ENCODE results near the gene ZNF518B. TPM values are rescaled to one million over a fixed set of nuclear protein-coding genes. Genes with fewer than 3 reads are reported as not detected.

Gene ZNF518B
- total RNA-seq, 1 experiment from 2014 or later, result 18.4 TPM

GRCh38 chr4:10455133-10455532 is 2.1 kb downstream of the ZNF518B start (continued):
- TF ChIP-seq MYBL2 (CRISPR knock-in tag; IDR thresholded peaks at IDR 0.05) (no peak), SP1 (CRISPR knock-in tag; conservative IDR thresholded peaks at IDR 0.05) (no peak)

GRCh38 chr4:10454726-10455125 is 2.5 kb downstream of the ZNF518B start:
- ATAC-seq (no peak), DNase-seq (ENCODE audit: low spot score) (no peak)
- Mint-ChIP-seq H3K27ac (peak overlapping the region; percentile 5; the same call in 1 of the 2 replicates), H3K4me1 (peaks cover 32% of the 10 kb centered on the region), H3K9me3 (no peaks in the 10 kb centered on the region), H3K36me3 (peaks cover 43% of the 10 kb centered on the region), H3K4me3 (peak overlapping the region; percentile 85; the same call in 1 of the 2 replicates), H3K27me3 (ENCODE audit: low read depth) (peaks cover 51% of the 10 kb centered on the region)
- POLR2A ChIA-PET, result no interaction called here
- TF ChIP-seq MLX (CRISPR knock-in tag; IDR thresholded peaks at IDR 0.05) (no peak), ZBTB21 (CRISPR knock-in tag; IDR thresholded peaks at IDR 0.05; ENCODE audit: borderline replicate concordance) (no peak), ZNF121 (CRISPR knock-in tag; IDR thresholded peaks at IDR 0.05) (no peak), NR3C1 (CRISPR knock-in tag; conservative IDR thresholded peaks at IDR 0.05; ENCODE audit: low read depth) (no peak), NR1H2 (CRISPR knock-in tag; IDR thresholded peaks at IDR 0.05) (no peak), ATF2 (CRISPR knock-in tag; IDR thresholded peaks at IDR 0.05; ENCODE audit: borderline replicate concordance, low read depth) (no peak), FOXJ3 (CRISPR knock-in tag; IDR thresholded peaks at IDR 0.05; ENCODE audit: borderline replicate concordance) (no peak), KAT7 (CRISPR knock-in tag; IDR thresholded peaks at IDR 0.05; ENCODE audit: borderline replicate concordance) (no peak), FOXP4 (CRISPR knock-in tag; IDR thresholded peaks at IDR 0.05) (no peak)
- CTCF ChIA-PET, result no interaction called here

- POLR2A ChIA-PET, result no interaction called here
- Mint-ChIP-seq H3K4me3 (no peak overlapping the region), H3K9me3 (no peaks in the 10 kb centered on the region), H3K4me1 (peaks cover 32% of the 10 kb centered on the region), H3K36me3 (peaks cover 43% of the 10 kb centered on the region), H3K27ac (no peak overlapping the region), H3K27me3 (ENCODE audit: low read depth) (peaks cover 45% of the 10 kb centered on the region)
- CTCF ChIA-PET, result no interaction called here
- DNase-seq (ENCODE audit: low spot score) (no peak), ATAC-seq (no peak)
- TF ChIP-seq MLX (CRISPR knock-in tag; IDR thresholded peaks at IDR 0.05), result no peak
- no peak for TF ChIP-seq CREM (CRISPR knock-in tag; IDR thresholded peaks at IDR 0.05)
- no peak for TF ChIP-seq E2F4 (CRISPR knock-in tag; IDR thresholded peaks at IDR 0.05; ENCODE audit: borderline replicate concordance, low read depth)
- no peak for TF ChIP-seq NFATC4 (CRISPR knock-in tag; IDR thresholded peaks at IDR 0.05)
- TF ChIP-seq E2F5 (CRISPR knock-in tag; IDR thresholded peaks at IDR 0.05), result no peak
- no peak for TF ChIP-seq AR (CRISPR knock-in tag; IDR thresholded peaks at IDR 0.05)
- TF ChIP-seq IRF2 (CRISPR knock-in tag; IDR thresholded peaks at IDR 0.05; ENCODE audit: borderline replicate concordance, low read depth), result no peak
- TF ChIP-seq RELA (CRISPR knock-in tag; IDR thresholded peaks at IDR 0.05; ENCODE audit: borderline replicate concordance), result no peak
- TF ChIP-seq ARID4B (CRISPR knock-in tag; IDR thresholded peaks at IDR 0.05; ENCODE audit: borderline replicate concordance), result no peak
These were observed 3.1 kb downstream of the ZNF518B start for GRCh38 chr4:10454121-10454520.
